Suprapubic skin (tissue), 4 donors: ENCODE measurements around the gene ALDH1A2. TPM values are rescaled to one million over a fixed set of nuclear protein-coding genes. Genes with fewer than 3 reads are reported as not detected.

Source experiments
- DNase-seq, 2 donors: peaks; one replicate each; pipeline ENCODE4 v3.0.0-alpha.2; 2019; ENCODE audit warnings: low spot score in 2 of 2
- H3K27ac ChIP-seq: fragments of 200-600 bp; sonication (generic); one replicate; pipeline ENCODE4 v1.5.1; 2019
- H3K27me3 ChIP-seq: fragments of 200-600 bp; sonication (generic); one replicate; pipeline ENCODE4 v1.5.1; 2019
- H3K36me3 ChIP-seq: fragments of 200-600 bp; sonication (generic); one replicate; pipeline ENCODE4 v1.5.1; 2019
- H3K4me1 ChIP-seq: fragments of 200-600 bp; sonication (generic); one replicate; pipeline ENCODE4 v1.5.1; 2019
- H3K4me3 ChIP-seq: fragments of 200-600 bp; sonication (generic); one replicate; pipeline ENCODE4 v1.5.1; 2019; ENCODE audit warnings: mild to moderate bottlenecking
- H3K9me3 ChIP-seq: fragments of 200-600 bp; sonication (generic); one replicate; pipeline ENCODE4 v1.5.1; 2019
- EP300 ChIP-seq: sonication (generic); formaldehyde crosslinking; IDR thresholded peaks from one replicate; pipeline ENCODE4 v1.6.1; 2017; ENCODE audit warnings: antibody characterized with exemption
- POLR2A ChIP-seq, 2 donors: fragments of 450-650 bp; IDR thresholded peaks; one replicate each; pipeline ENCODE4 v1.6.1; 2017; ENCODE audit warnings: antibody characterized with exemption in 2 of 2, mild to moderate bottlenecking in 2 of 2, moderate library complexity in 2 of 2
- POLR2AphosphoS5 ChIP-seq, 3 donors: sonication (generic); formaldehyde crosslinking; IDR thresholded peaks; one replicate each; pipeline ENCODE4 v1.6.1; 2017; ENCODE audit warnings: antibody characterized with exemption in 3 of 3
- WGBS: methylation state at CpG from one replicate; pipeline ENCODE4 v1.1.5; 2018; 5-methylcytosine and 5-hydroxymethylcytosine counted together
- total RNA-seq, 4 donors: library from RNA; depleted of rRNA; stranded (reverse); fragments of >200 nt; gene quantifications; one replicate each; pipeline ENCODE4 v1.1.0, GENCODE V29; 2016
- TF ChIP-seq, protein P1 (sequence below), 2 donors: fragments of 200-600 bp in 1 of 2; fragments of 450-650 bp in 1 of 2; sonication (generic) in 1 of 2; IDR thresholded peaks; one replicate each; pipeline ENCODE4 v1.5.1; 2016 to 2019; ENCODE audit warnings: antibody characterized with exemption in 2 of 2, mild to moderate bottlenecking in 1 of 2, moderate library complexity in 1 of 2

The ALDH1A2 gene
- total RNA-seq, 4 donors from 2014 or later, result 0.62 to 4.9 (median 2.6) TPM

DNA sequence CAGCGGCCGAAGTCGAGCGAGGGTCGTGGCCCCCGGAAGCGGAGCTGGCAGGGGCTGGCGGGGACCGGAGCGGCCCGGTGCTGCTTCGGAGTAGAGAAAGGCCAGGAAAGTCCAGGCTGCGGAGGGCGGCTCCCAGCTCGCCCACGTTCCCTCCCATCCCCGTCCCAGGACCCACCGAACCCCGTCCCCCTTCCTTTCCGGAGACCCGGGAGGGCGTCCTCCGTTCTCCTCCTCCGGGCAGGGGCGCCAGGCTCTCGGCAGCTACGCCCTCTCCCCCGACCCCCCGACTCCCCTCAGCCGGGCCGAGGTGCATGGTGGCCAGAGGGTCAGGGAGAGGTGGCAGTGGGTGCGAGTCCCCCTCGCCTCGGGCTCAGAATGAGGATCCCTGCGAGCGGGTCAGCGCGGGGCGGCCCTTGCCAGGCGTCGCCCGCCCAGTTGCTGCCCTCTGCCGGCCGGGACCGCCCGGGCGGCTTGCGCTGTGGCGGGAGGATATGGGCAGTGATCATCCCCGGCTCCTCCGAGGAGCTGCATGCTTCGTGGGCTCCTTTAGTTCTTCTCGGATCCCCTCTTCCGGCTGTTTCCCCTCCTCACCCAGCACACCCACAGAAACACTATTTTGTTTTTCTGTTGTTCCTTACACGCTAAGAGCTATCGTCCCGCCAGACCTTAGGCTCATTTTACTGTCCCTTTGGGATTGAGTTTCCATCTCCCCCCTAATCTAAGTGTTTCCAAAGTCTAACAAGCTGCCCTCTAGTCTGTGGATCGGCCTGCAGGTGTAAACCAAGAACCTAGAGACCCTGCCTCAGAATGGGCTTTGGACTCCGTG, 744 bp upstream of the ALDH1A2 start:
- Histone ChIP-seq H3K27me3 (peaks cover 72% of the 10 kb centered on the region), H3K9me3 (no peaks in the 10 kb centered on the region), H3K36me3 (no peaks in the 10 kb centered on the region), H3K4me3 (peak overlapping the region; percentile 54), H3K27ac (no peak overlapping the region), H3K4me1 (peaks cover 14% of the 10 kb centered on the region)
- no peak for TF ChIP-seq EP300
- TF ChIP-seq, protein P1, sequence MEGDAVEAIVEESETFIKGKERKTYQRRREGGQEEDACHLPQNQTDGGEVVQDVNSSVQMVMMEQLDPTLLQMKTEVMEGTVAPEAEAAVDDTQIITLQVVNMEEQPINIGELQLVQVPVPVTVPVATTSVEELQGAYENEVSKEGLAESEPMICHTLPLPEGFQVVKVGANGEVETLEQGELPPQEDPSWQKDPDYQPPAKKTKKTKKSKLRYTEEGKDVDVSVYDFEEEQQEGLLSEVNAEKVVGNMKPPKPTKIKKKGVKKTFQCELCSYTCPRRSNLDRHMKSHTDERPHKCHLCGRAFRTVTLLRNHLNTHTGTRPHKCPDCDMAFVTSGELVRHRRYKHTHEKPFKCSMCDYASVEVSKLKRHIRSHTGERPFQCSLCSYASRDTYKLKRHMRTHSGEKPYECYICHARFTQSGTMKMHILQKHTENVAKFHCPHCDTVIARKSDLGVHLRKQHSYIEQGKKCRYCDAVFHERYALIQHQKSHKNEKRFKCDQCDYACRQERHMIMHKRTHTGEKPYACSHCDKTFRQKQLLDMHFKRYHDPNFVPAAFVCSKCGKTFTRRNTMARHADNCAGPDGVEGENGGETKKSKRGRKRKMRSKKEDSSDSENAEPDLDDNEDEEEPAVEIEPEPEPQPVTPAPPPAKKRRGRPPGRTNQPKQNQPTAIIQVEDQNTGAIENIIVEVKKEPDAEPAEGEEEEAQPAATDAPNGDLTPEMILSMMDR (IDR thresholded peaks at IDR 0.05), result peak; percentile 34 to 83
- 24% methylated on average over 30 of the region's 59 CpGs for WGBS
- peak; percentile 64 to 81 for DNase-seq

DNA sequence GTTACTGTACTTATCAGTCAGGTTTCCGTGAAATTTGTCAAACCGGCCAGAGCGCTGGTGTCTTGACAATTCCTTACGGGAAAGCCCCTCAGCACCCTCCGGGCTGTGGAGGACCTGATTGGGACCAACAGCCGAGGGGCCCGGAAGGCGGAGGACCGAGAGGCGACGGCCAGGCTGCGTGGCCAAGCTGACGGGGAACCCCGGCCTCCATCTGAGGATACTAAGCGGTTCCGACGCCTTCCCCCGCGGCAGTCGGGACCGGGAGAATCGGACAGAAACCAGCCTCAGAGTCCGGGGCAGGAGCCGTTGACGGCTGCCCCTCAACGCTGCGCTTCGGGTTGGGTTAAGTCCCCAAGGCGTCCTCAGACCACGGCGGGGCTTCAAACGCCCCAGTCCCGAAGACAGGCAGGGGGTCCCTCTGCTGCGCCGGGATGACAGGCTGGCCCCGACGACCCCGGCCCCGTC, 499 bp downstream of the ALDH1A2 start:
- H3K4me1 ChIP-seq, result peaks cover 14% of the 10 kb centered on the region
- H3K27me3 ChIP-seq, result peaks cover 81% of the 10 kb centered on the region
- peak in 1 of 2 donors; percentile 74 for DNase-seq

DNA sequence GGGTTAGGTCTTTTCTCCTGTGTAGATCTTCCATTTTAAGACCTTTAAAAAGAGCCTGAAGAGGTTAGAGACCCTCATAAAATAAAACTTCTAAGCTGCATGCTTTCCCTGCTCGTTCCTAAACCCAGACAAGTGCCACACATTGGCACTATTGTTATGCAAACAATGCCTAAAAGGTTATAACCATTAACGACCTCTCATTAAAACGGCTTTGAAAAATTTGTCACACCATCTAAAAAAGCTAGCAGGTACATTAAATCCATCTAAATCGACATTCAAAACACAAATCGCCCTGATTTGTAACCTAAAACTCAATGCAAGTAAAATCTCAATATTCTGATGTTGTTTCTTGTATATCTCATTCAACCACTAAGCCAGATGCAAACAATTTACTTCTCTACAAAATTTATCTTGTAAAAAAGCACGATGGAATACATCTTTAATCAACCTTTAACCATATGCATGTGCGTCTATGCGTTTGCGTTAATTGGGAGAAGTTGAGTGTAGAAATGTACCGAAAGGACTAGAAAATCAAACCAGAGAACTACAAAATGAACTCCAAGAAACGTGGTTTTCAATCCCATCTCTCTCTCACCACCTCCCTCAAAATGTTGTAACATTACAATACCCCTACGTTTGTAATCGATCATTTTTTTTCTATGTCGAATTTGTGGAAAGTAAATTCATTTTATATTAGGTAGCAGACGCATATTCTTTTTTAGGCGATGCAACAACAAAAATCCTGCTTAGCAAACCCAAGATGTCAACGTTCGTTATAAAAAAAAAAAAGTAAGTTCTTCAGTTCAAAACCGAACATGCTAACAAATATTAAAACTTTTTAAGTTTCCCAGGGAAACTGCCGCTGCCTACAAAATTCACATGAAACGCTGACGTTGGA, 1.2 kb downstream of the ALDH1A2 start:
- WGBS, result 39% methylated on average over 22 of the region's 22 CpGs
- Histone ChIP-seq H3K36me3 (no peaks in the 10 kb centered on the region), H3K27me3 (peaks cover 82% of the 10 kb centered on the region), H3K27ac (no peak overlapping the region), H3K9me3 (no peaks in the 10 kb centered on the region), H3K4me1 (peaks cover 14% of the 10 kb centered on the region), H3K4me3 (peak overlapping the region; percentile 54)
- TF ChIP-seq EP300, result no peak
- no peak for TF ChIP-seq POLR2A (IDR thresholded peaks at IDR 0.05)
- TF ChIP-seq, protein P1 (IDR thresholded peaks at IDR 0.05), result no peak
- no peak for TF ChIP-seq POLR2AphosphoS5 (IDR thresholded peaks at IDR 0.05)
- DNase-seq, result no peak

More for the DNA sequence above, 499 bp downstream of the ALDH1A2 start:
- Histone ChIP-seq H3K36me3 (no peaks in the 10 kb centered on the region), H3K4me3 (peak overlapping the region; percentile 54), H3K9me3 (no peaks in the 10 kb centered on the region), H3K27ac (no peak overlapping the region)
- 6% methylated on average over 26 of the region's 39 CpGs for WGBS
- TF ChIP-seq POLR2A (IDR thresholded peaks at IDR 0.05) (no peak), POLR2AphosphoS5 (IDR thresholded peaks at IDR 0.05) (no peak), EP300 (no peak)
- TF ChIP-seq, protein P1 (IDR thresholded peaks at IDR 0.05), result no peak

DNA sequence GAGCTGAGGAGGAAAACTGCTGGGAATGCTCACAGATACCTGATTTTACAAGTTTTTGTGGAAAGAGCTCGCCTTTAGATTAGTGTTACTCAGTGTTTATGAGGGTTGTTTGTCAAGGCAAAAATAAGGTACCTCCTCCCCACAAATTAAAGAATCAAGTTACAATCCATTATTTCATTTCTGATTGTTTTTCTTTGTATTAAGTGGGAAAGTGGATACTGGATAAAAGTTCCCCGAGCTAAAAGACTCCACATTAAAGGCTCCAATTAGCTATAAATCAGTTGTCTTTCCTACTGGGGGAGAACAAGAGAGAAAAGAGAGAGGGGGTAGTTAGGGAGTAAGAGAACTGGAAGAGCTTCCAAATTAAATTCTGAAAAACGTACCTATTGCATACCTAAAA, 1.9 kb downstream of the ALDH1A2 start:
- no peak for TF ChIP-seq EP300
- no peak for TF ChIP-seq POLR2AphosphoS5 (IDR thresholded peaks at IDR 0.05)
- TF ChIP-seq POLR2A (IDR thresholded peaks at IDR 0.05), result no peak
- TF ChIP-seq, protein P1 (IDR thresholded peaks at IDR 0.05), result no peak
- H3K4me3 ChIP-seq, result no peak overlapping the region
- 42% methylated on average over 3 of the region's 3 CpGs for WGBS

DNA sequence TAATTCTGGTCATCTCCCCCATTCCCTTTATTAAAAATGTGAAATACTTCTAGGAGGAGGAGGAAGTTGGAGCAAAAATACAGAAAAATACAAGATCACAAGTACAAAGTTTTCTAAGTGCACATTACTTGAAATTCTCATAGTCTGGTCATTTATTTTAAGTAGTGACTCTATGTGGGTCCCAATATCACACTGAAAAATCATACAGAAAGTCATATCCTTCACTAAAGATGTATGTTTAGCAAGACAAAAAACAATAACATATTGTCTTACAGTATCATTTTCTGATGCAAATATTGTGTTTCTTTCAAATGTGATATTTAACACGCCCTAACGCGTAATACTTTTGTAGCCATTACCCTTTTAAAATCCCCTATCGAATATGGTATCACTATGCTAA, 2.5 kb downstream of the ALDH1A2 start:
- Histone ChIP-seq H3K27ac (no peak overlapping the region), H3K4me1 (peaks cover 14% of the 10 kb centered on the region), H3K9me3 (no peaks in the 10 kb centered on the region), H3K4me3 (no peak overlapping the region), H3K36me3 (no peaks in the 10 kb centered on the region), H3K27me3 (peaks cover 86% of the 10 kb centered on the region)
- 94% methylated on average over 4 of the region's 4 CpGs for WGBS
- no peak for TF ChIP-seq EP300
- TF ChIP-seq POLR2AphosphoS5 (IDR thresholded peaks at IDR 0.05), result no peak
- TF ChIP-seq, protein P1 (IDR thresholded peaks at IDR 0.05), result no peak
- no peak for TF ChIP-seq POLR2A (IDR thresholded peaks at IDR 0.05)
- no peak for DNase-seq

More for the DNA sequence above, 1.9 kb downstream of the ALDH1A2 start:
- peaks cover 14% of the 10 kb centered on the region for H3K4me1 ChIP-seq
- DNase-seq, result no peak
- no peaks in the 10 kb centered on the region for H3K36me3 ChIP-seq
- H3K27me3 ChIP-seq, result peaks cover 90% of the 10 kb centered on the region
- no peaks in the 10 kb centered on the region for H3K9me3 ChIP-seq
- no peak overlapping the region for H3K27ac ChIP-seq
